GM19455 (cell line): ENCODE results near the gene FOXA1.

Experiments
- ATAC-seq: cut with Tn5 transposase; IDR thresholded peaks from one replicate; pipeline ENCODE4 v1.9.1; 2021; ENCODE audit not compliant: unreplicated experiment

Gene FOXA1

GRCh38 chr14:37602605-37603453, 7.8 kb upstream of the FOXA1 start:
- no peak for ATAC-seq

GRCh38 chr14:37601865-37602264, 6.8 kb upstream of the FOXA1 start:
- ATAC-seq: no peak

- ATAC-seq: no peak
Measured at GRCh38 chr14:37600880-37601741, 6.1 kb upstream of the FOXA1 start.

GRCh38 chr14:37599507-37600368, 4.7 kb upstream of the FOXA1 start:
- no peak for ATAC-seq

- ATAC-seq: no peak
Measured at GRCh38 chr14:37598747-37599506, 3.9 kb upstream of the FOXA1 start.

- ATAC-seq: no peak
Measured at GRCh38 chr14:37597914-37598746, 3.1 kb upstream of the FOXA1 start.

GRCh38 chr14:37597538-37597913, 2.5 kb upstream of the FOXA1 start:
- ATAC-seq: no peak

- no peak for ATAC-seq
Measured at GRCh38 chr14:37596790-37597472, 1.9 kb upstream of the FOXA1 start.

- no peak for ATAC-seq
Measured at GRCh38 chr14:37595809-37596621, 966 bp upstream of the FOXA1 start.

GRCh38 chr14:37594238-37594970, 645 bp downstream of the FOXA1 start:
- ATAC-seq: no peak

- ATAC-seq: no peak
Measured at GRCh38 chr14:37593511-37594237, 1.4 kb downstream of the FOXA1 start.

GRCh38 chr14:37592482-37593408, 2.3 kb downstream of the FOXA1 start:
- no peak for ATAC-seq

GRCh38 chr14:37591941-37592481, 3.0 kb downstream of the FOXA1 start:
- no peak for ATAC-seq

GRCh38 chr14:37591311-37591940, 3.6 kb downstream of the FOXA1 start:
- no peak for ATAC-seq
